ENCODE data around the gene CABLES1. TPM values are rescaled to one million over a fixed set of nuclear protein-coding genes. Genes with fewer than 3 reads are reported as not detected.

The CABLES1 gene
- total RNA-seq, 1 donor from 2014 or later, result 50.9 TPM

DNA sequence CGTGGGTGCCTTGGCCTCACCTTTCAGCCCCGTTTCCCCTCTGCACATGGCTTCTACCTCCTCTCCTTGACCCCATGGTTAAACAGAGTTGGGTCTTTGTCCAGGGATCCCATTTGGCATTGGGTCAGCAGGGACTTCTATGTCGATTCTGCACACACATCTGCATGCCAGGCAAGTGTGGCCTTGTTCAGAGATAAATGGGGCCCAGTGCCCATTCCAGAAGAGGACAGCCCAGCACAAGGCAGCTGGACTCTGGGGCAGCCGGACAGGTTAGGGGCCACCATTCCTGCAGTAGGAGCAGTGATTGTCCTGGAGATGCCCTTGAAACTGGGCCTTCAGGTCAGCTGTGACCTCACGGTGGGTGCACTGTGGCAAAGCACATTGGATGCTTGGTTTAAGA lies 13.1 kb downstream of the CABLES1 start:
- H3K4me1 Mint-ChIP-seq (ENCODE audit: unreplicated experiment), result peaks cover 21% of the 10 kb centered on the region
- DNase-seq (ENCODE audit: extremely low spot score, unreplicated experiment), result no peak
- no peak overlapping the region for H3K27ac Mint-ChIP-seq (ENCODE audit: unreplicated experiment)
- no peak overlapping the region for H3K4me3 Mint-ChIP-seq (ENCODE audit: unreplicated experiment)
- H3K27me3 Mint-ChIP-seq (ENCODE audit: unreplicated experiment), result no peaks in the 10 kb centered on the region
- no peaks in the 10 kb centered on the region for H3K9me3 Mint-ChIP-seq (ENCODE audit: unreplicated experiment)
- peaks cover 15% of the 10 kb centered on the region for H3K36me3 Mint-ChIP-seq (ENCODE audit: unreplicated experiment)
- TF ChIP-seq, protein P1, sequence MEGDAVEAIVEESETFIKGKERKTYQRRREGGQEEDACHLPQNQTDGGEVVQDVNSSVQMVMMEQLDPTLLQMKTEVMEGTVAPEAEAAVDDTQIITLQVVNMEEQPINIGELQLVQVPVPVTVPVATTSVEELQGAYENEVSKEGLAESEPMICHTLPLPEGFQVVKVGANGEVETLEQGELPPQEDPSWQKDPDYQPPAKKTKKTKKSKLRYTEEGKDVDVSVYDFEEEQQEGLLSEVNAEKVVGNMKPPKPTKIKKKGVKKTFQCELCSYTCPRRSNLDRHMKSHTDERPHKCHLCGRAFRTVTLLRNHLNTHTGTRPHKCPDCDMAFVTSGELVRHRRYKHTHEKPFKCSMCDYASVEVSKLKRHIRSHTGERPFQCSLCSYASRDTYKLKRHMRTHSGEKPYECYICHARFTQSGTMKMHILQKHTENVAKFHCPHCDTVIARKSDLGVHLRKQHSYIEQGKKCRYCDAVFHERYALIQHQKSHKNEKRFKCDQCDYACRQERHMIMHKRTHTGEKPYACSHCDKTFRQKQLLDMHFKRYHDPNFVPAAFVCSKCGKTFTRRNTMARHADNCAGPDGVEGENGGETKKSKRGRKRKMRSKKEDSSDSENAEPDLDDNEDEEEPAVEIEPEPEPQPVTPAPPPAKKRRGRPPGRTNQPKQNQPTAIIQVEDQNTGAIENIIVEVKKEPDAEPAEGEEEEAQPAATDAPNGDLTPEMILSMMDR (IDR thresholded peaks at IDR 0.05), result no peak

DNA sequence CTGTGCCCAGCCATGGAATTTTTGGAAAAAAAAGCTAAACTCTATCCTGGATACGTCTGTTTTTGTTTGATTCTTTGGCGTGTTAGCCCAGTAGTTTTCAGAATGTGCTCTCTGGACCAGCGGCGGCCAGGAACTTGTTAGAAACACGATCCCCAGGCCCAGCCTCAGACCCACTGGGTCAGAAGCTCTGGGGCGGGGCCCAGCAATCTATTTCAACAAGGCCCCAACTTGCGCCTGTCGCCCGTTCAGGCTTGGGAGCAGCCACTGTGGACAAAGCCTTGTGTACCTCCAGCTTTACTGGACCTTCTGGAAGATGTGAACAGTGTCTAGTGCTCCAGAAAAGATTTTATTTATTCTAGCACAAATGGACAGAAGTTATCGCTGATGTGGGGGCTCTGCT lies 14.3 kb downstream of the CABLES1 start:
- Mint-ChIP-seq H3K27me3 (ENCODE audit: unreplicated experiment) (no peaks in the 10 kb centered on the region), H3K36me3 (ENCODE audit: unreplicated experiment) (peaks cover 18% of the 10 kb centered on the region), H3K9me3 (ENCODE audit: unreplicated experiment) (no peaks in the 10 kb centered on the region), H3K4me3 (ENCODE audit: unreplicated experiment) (no peak overlapping the region), H3K4me1 (ENCODE audit: unreplicated experiment) (peaks cover 17% of the 10 kb centered on the region), H3K27ac (ENCODE audit: unreplicated experiment) (no peak overlapping the region)
- TF ChIP-seq, protein P1 (IDR thresholded peaks at IDR 0.05), result no peak
- DNase-seq (ENCODE audit: extremely low spot score, unreplicated experiment), result no peak

DNA sequence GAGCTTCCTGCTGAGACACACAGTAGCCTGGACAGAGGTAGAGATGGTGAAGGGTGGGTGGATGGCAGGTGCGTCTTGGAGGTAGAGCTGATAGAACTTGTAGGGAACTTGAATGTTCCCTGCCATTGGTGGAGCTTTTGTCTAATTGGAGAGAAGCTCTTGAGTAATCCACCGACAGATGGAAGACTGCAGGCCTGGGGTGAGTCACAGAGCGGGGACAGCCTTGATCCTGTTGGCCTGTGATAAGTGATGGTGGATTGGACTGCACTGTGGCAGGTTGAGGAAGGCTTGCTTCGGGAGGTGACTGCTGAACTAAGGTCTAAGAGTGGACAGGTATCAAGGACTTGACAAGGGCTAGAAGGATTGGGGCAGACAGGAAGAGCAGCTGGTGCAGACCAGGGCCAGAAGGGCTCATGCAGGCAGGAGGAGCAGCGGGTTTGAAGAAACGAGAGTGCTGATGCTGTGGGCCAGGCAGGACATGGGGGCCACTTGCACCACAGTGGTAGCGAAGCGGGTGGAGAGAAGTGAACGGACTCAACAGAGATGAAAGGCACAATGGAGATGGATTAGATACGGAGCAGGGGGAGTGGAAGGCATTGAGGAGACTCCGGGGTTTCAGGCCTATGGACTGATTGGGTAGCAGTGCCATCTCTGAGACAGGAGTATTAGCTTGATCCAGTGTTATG lies 16.3 kb downstream of the CABLES1 start:
- no peaks in the 10 kb centered on the region for H3K27me3 Mint-ChIP-seq (ENCODE audit: unreplicated experiment)
- H3K4me3 Mint-ChIP-seq (ENCODE audit: unreplicated experiment), result no peak overlapping the region
- H3K9me3 Mint-ChIP-seq (ENCODE audit: unreplicated experiment), result no peaks in the 10 kb centered on the region
- H3K36me3 Mint-ChIP-seq (ENCODE audit: unreplicated experiment), result peaks cover 15% of the 10 kb centered on the region
- DNase-seq (ENCODE audit: extremely low spot score, unreplicated experiment), result no peak
- H3K27ac Mint-ChIP-seq (ENCODE audit: unreplicated experiment), result no peak overlapping the region
- H3K4me1 Mint-ChIP-seq (ENCODE audit: unreplicated experiment), result peaks cover 36% of the 10 kb centered on the region
- TF ChIP-seq, protein P1 (IDR thresholded peaks at IDR 0.05), result no peak

- H3K4me1 Mint-ChIP-seq (ENCODE audit: unreplicated experiment), result peaks cover 45% of the 10 kb centered on the region
- no peak overlapping the region for H3K4me3 Mint-ChIP-seq (ENCODE audit: unreplicated experiment)
- TF ChIP-seq, protein P1 (IDR thresholded peaks at IDR 0.05), result no peak
- no peak for DNase-seq (ENCODE audit: extremely low spot score, unreplicated experiment)
- no peaks in the 10 kb centered on the region for H3K9me3 Mint-ChIP-seq (ENCODE audit: unreplicated experiment)
- H3K27ac Mint-ChIP-seq (ENCODE audit: unreplicated experiment), result peak overlapping the region; percentile 92
- peaks cover 12% of the 10 kb centered on the region for H3K36me3 Mint-ChIP-seq (ENCODE audit: unreplicated experiment)
- no peaks in the 10 kb centered on the region for H3K27me3 Mint-ChIP-seq (ENCODE audit: unreplicated experiment)
These were observed 18.7 kb downstream of the CABLES1 start for GRCh38 chr18:23154030-23154429.

DNA sequence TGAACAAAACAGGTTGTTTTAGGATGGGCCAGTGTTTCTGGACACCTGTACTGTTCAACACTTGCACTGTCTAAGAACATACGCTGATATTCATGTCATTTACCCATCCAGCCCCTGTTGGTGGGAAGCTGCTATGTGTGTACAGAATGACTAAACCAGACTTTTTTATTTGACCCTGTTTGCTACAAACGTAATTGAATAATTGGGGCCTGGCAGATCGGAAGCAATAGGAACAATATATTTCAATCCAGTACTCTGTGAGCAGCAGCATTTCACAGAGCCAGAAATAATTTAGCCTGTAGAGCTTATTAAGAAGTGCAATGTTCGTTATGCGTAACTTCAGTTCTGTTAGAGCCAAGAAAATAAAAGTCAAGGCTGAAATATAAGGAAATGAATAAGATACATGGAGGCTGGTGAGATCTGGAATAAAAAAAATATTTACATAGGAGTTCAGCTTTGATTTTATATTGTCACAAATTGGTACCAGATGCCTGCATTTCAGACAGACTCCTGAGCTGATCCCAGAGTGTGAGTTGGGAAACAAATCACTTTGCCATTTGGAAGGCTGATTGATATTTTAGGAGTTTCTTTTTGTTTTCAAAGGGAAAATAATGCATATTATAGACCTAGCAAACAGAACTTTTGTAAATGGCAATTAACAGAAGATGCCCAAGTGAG lies 19.7 kb downstream of the CABLES1 start:
- H3K27ac Mint-ChIP-seq (ENCODE audit: unreplicated experiment), result peak overlapping the region; percentile 92
- H3K4me3 Mint-ChIP-seq (ENCODE audit: unreplicated experiment), result peak overlapping the region; percentile 54
- H3K4me1 Mint-ChIP-seq (ENCODE audit: unreplicated experiment), result peaks cover 50% of the 10 kb centered on the region
- peaks cover 12% of the 10 kb centered on the region for H3K36me3 Mint-ChIP-seq (ENCODE audit: unreplicated experiment)
- H3K27me3 Mint-ChIP-seq (ENCODE audit: unreplicated experiment), result no peaks in the 10 kb centered on the region
- H3K9me3 Mint-ChIP-seq (ENCODE audit: unreplicated experiment), result no peaks in the 10 kb centered on the region
- DNase-seq (ENCODE audit: extremely low spot score, unreplicated experiment), result no peak
- TF ChIP-seq, protein P1 (IDR thresholded peaks at IDR 0.05), result peak; percentile 34

Measured in osteocyte (in vitro differentiated cells).